Kidney (tissue), 14 donors: ENCODE data around the gene MACROD2. TPM values are rescaled to one million over a fixed set of nuclear protein-coding genes. Genes with fewer than 3 reads are reported as not detected.

Experiments used
- DNase-seq, 5 donors: peaks; one replicate each; pipeline ENCODE4 v3.0.0-alpha.2; 2013 to 2020
- FAIRE-seq: peaks from 2 replicates; lab custom pipeline; 2012; peaks lifted over from hg19 to GRCh38; lab: Jason Lieb, UNC
- H3K27ac ChIP-seq, 2 donors: one replicate each; pipeline ENCODE4 v1.7.0; 2013; ENCODE audit warnings: low read depth in 2 of 2, low read length in 2 of 2, inconsistent platforms in 1 of 2
- H3K27me3 ChIP-seq: one replicate; pipeline ENCODE4 v1.7.1; 2013; ENCODE audit warnings: low read length, inconsistent platforms; ENCODE audit not compliant: control insufficient read depth, insufficient read depth
- H3K36me3 ChIP-seq, 3 donors: one replicate each; pipeline versions ENCODE4 v1.7.0 to v1.7.1; 2013; ENCODE audit warnings: low read length in 3 of 3, control low read depth in 1 of 3, inconsistent platforms in 1 of 3; ENCODE audit not compliant: insufficient read depth in 3 of 3, control insufficient read depth in 2 of 3
- H3K4me1 ChIP-seq, 3 donors: one replicate each; pipeline versions ENCODE4 v1.7.0 to v1.7.1; 2013; ENCODE audit warnings: low read length in 3 of 3, inconsistent platforms in 1 of 3, low read depth in 1 of 3; ENCODE audit not compliant: control insufficient read depth in 2 of 3, insufficient read depth in 2 of 3
- H3K4me3 ChIP-seq, 3 donors: one replicate each; pipeline versions ENCODE4 v1.7.0 to v1.8.1; 2013; ENCODE audit warnings: low read length in 3 of 3, control low read depth in 1 of 3, inconsistent platforms in 1 of 3
- H3K9ac ChIP-seq, 3 donors: one replicate each; pipeline versions ENCODE4 v1.7.0 to v1.7.1; 2013; ENCODE audit warnings: low read length in 3 of 3, control low read depth in 1 of 3, inconsistent platforms in 1 of 3
- H3K9me3 ChIP-seq, 3 donors: one replicate each; pipeline versions ENCODE4 v1.7.0 to v1.7.1; 2013; ENCODE audit warnings: low read length in 3 of 3, control low read depth in 1 of 3, inconsistent platforms in 1 of 3; ENCODE audit not compliant: control insufficient read depth in 2 of 3, insufficient read depth in 1 of 3
- intact Hi-C: fragments of 100-400 bp; cut with DNase I; formaldehyde crosslinking; loops from one replicate; pipeline ENCODE4 v1.11.1; 2022
- polyA plus RNA-seq: library from polyadenylated mRNA; stranded (reverse); fragments of 350-450 nt; fragmentation: Illumina TruSeq; extraction: RNeasy Lipid Tissue Mini Kit (QIAGEN cat#74804); gene quantifications from one replicate; pipeline ENCODE4 v1.2.3, GENCODE V29; 2014; ENCODE audit warnings: low read depth, low replicate concordance; ENCODE audit not compliant: insufficient read depth
- total RNA-seq: library from RNA; stranded (reverse); fragmentation: NEBNext Ultra II Directional; extraction: Animal tissue kit (Norgen Biotek cat#: 25700); gene quantifications from one replicate; pipeline ENCODE4 v1.2.1, GENCODE V29; 2021
- TF ChIP-seq, protein P1 (sequence below): IDR thresholded peaks from 3 replicates; pipeline ENCODE4 v1.5.1; 2012; ENCODE audit warnings: mild to moderate bottlenecking, moderate library complexity, borderline replicate concordance; ENCODE audit not compliant: insufficient read depth; ENCODE audit errors: extremely low read depth
- donor health status: control.
- donor health status: control.
- donor health status: control.
- donor health status: control.
- donor health status: control.
- donor health status: DM: yes; HTN: yes; CAD: no.
- donor health status: Normal renal cell carcinoma (clear cell type).

Gene MACROD2
- total and polyA plus RNA-seq, 2 donors from 2014 or later: 3.0 to 10.0 TPM

- Histone ChIP-seq H3K9ac (no peak overlapping the region), H3K4me3 (no peak overlapping the region), H3K27ac (no peak overlapping the region), H3K4me1 (no peaks in the 10 kb centered on the region), H3K27me3 (no peaks in the 10 kb centered on the region), H3K36me3 (no peaks in the 10 kb centered on the region), H3K9me3 (peaks cover 0 to 11% (median 0%) of the 10 kb centered on the region in 3 donors)
- TF ChIP-seq, protein P1, sequence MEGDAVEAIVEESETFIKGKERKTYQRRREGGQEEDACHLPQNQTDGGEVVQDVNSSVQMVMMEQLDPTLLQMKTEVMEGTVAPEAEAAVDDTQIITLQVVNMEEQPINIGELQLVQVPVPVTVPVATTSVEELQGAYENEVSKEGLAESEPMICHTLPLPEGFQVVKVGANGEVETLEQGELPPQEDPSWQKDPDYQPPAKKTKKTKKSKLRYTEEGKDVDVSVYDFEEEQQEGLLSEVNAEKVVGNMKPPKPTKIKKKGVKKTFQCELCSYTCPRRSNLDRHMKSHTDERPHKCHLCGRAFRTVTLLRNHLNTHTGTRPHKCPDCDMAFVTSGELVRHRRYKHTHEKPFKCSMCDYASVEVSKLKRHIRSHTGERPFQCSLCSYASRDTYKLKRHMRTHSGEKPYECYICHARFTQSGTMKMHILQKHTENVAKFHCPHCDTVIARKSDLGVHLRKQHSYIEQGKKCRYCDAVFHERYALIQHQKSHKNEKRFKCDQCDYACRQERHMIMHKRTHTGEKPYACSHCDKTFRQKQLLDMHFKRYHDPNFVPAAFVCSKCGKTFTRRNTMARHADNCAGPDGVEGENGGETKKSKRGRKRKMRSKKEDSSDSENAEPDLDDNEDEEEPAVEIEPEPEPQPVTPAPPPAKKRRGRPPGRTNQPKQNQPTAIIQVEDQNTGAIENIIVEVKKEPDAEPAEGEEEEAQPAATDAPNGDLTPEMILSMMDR: no peak
- intact Hi-C loops: no loop called here
- no peak for FAIRE-seq
- no peak for DNase-seq
Measured at GRCh38 chr20:14178952-14179351, 183.6 kb downstream of the MACROD2 start.

- Histone ChIP-seq H3K4me1 (no peaks in the 10 kb centered on the region), H3K36me3 (no peaks in the 10 kb centered on the region), H3K27ac (no peak overlapping the region), H3K4me3 (no peak overlapping the region), H3K9me3 (no peaks in the 10 kb centered on the region), H3K9ac (no peak overlapping the region), H3K27me3 (no peaks in the 10 kb centered on the region)
- FAIRE-seq (no peak), DNase-seq (peak in 2 of 5 donors; percentile 63 to 74)
- intact Hi-C loops: no loop called here
- TF ChIP-seq, protein P1: no peak
Measured at GRCh38 chr20:14189794-14190402, 194.6 kb downstream of the MACROD2 start.

DNA sequence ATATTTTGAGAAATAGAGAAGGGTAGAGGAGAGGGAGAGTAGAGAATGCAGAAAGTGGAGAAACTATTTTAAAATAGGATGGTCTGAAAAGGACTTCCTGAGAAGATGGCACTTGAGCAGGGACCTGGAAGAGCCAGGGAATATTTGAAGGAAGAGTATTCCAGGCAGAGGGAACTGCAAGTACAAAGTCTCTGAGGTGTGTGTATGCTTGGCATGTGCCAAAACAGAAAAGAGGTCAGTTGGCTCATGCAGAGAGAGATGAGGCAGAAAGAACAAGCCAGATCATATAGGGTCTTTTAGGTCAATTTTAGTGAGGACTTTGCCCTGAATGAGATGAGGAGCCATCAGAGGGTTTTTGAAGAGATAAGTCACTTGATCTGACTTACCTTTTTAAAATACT lies 196.2 kb downstream of the MACROD2 start:
- no peaks in the 10 kb centered on the region for H3K27me3 ChIP-seq
- no peaks in the 10 kb centered on the region for H3K36me3 ChIP-seq
- intact Hi-C loops: no loop called here
- FAIRE-seq: no peak
- no peak overlapping the region for H3K4me3 ChIP-seq
- H3K27ac ChIP-seq: no peak overlapping the region
- TF ChIP-seq, protein P1: no peak
- no peak overlapping the region for H3K9ac ChIP-seq
- no peaks in the 10 kb centered on the region for H3K4me1 ChIP-seq
- no peaks in the 10 kb centered on the region for H3K9me3 ChIP-seq
- DNase-seq: no peak

GRCh38 chr20:14193443-14193842 lies 198.1 kb downstream of the MACROD2 start:
- no peaks in the 10 kb centered on the region for H3K4me1 ChIP-seq
- TF ChIP-seq, protein P1: no peak
- H3K27ac ChIP-seq: no peak overlapping the region
- intact Hi-C loops: no loop called here
- no peak overlapping the region for H3K4me3 ChIP-seq
- no peaks in the 10 kb centered on the region for H3K36me3 ChIP-seq
- no peak overlapping the region for H3K9ac ChIP-seq
- FAIRE-seq (no peak), DNase-seq (no peak)
- H3K9me3 ChIP-seq: no peaks in the 10 kb centered on the region
- H3K27me3 ChIP-seq: no peaks in the 10 kb centered on the region
